ENCODE data around the gene ATP2C1.

DNA sequence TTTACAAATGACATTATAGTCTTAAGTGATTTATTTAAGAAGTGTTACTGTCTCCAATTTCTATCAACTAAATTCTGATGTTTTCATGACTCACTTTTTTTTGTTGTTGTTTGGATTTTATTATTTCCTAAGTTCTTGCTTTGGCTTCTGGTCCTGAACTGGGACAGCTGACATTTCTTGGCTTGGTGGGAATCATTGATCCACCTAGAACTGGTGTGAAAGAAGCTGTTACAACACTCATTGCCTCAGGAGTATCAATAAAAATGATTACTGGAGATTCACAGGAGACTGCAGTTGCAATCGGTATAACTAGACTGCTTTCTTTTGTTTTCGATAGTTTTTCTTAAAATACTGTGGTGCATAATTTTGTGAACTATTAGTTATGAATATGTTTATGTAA is 85.2 kb downstream of the ATP2C1 start:
- TF ChIP-seq, protein P1, sequence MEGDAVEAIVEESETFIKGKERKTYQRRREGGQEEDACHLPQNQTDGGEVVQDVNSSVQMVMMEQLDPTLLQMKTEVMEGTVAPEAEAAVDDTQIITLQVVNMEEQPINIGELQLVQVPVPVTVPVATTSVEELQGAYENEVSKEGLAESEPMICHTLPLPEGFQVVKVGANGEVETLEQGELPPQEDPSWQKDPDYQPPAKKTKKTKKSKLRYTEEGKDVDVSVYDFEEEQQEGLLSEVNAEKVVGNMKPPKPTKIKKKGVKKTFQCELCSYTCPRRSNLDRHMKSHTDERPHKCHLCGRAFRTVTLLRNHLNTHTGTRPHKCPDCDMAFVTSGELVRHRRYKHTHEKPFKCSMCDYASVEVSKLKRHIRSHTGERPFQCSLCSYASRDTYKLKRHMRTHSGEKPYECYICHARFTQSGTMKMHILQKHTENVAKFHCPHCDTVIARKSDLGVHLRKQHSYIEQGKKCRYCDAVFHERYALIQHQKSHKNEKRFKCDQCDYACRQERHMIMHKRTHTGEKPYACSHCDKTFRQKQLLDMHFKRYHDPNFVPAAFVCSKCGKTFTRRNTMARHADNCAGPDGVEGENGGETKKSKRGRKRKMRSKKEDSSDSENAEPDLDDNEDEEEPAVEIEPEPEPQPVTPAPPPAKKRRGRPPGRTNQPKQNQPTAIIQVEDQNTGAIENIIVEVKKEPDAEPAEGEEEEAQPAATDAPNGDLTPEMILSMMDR (IDR thresholded peaks at IDR 0.05) = no peak
- no peak for TF ChIP-seq POLR2A (IDR thresholded peaks at IDR 0.05)
